Thymus (tissue), 11 donors: ENCODE data around the gene CCDC200. TPM values are rescaled to one million over a fixed set of nuclear protein-coding genes. Genes with fewer than 3 reads are reported as not detected.
"Not testable (repeated sequence)": the region's sequence is repeated elsewhere in the genome, so short reads cannot be mapped to it uniquely, and the experiment has no call there.

Experiments used
- DNase-seq, 9 donors: peaks; one replicate each; pipeline ENCODE4 v3.0.0-alpha.2; 2013; ENCODE audit warnings: low spot score in 9 of 9, low read depth in 6 of 9, missing footprints in 1 of 9
- H3K27ac ChIP-seq, 2 donors: one replicate each; pipeline ENCODE4 v1.5.1; 2013; ENCODE audit warnings: control low read depth in 1 of 2, low read depth in 1 of 2, low read length in 1 of 2, mild to moderate bottlenecking in 1 of 2, moderate library complexity in 1 of 2
- H3K27me3 ChIP-seq, 2 donors: one replicate each; pipeline ENCODE4 v1.5.1; 2013; ENCODE audit warnings: low read length in 1 of 2; ENCODE audit not compliant: control insufficient read depth in 2 of 2, insufficient read depth in 1 of 2
- H3K36me3 ChIP-seq, 2 donors: one replicate each; pipeline ENCODE4 v1.5.1; 2013; ENCODE audit warnings: low read length in 1 of 2, mild to moderate bottlenecking in 1 of 2, moderate library complexity in 1 of 2; ENCODE audit not compliant: control insufficient read depth in 2 of 2, insufficient read depth in 2 of 2
- H3K4me1 ChIP-seq, 2 donors: one replicate each; pipeline ENCODE4 v1.5.1; 2013; ENCODE audit warnings: low read length in 2 of 2; ENCODE audit not compliant: control insufficient read depth in 2 of 2, insufficient read depth in 2 of 2
- H3K4me3 ChIP-seq, 2 donors: one replicate each; pipeline ENCODE4 v1.5.1; 2013; ENCODE audit warnings: low read length in 2 of 2, control low read depth in 1 of 2, mild to moderate bottlenecking in 1 of 2
- H3K9me3 ChIP-seq, 2 donors: one replicate each; pipeline ENCODE4 v1.5.1; 2013; ENCODE audit warnings: low read length in 1 of 2, mild to moderate bottlenecking in 1 of 2; ENCODE audit not compliant: control insufficient read depth in 2 of 2, insufficient read depth in 1 of 2
- WGBS: extraction: QIAGEN DNeasy Blood & Tissue Kit; methylation state at CpG from one replicate; pipeline ENCODE4 v1.1.7; 2013; 5-methylcytosine and 5-hydroxymethylcytosine counted together
- polyA plus RNA-seq: library from polyadenylated mRNA; stranded (reverse); fragments of 200-250 nt; gene quantifications from one replicate; pipeline ENCODE4 v1.2.3, GENCODE V29; 2013
- total RNA-seq: library from RNA; stranded (reverse); fragments of 120-200 nt; gene quantifications from one replicate; pipeline ENCODE4 v1.2.4, GENCODE V29; 2013
- donor health status: healthy.

CCDC200 gene
- total and polyA plus RNA-seq, 2 donors = 0.39 TPM; not detected in 1

DNA sequence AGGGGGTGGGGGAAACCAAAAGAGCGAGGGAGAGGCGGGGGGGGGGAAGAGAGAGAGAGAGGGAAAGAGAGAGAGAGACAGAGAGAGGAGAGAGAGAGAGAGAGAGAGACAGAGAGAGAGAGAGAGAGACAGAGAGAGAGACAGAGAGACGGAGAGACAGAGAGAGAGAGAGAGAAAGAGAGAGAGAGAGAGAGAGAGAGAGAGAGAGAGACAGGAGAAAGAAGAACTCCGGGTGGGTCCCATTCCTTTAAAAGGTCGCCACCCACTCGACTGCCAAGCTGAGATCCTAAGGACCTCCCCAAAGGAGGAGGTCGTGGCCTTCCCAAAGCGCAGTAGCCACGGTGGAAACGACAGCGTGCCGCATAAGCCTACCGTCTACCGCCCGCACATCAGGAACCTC lies 4.8 kb upstream of the CCDC200 start:
- 0% methylated on average over 2 of the region's 15 CpGs for WGBS
- H3K4me1 ChIP-seq, H3K4me3 ChIP-seq, H3K36me3 ChIP-seq, H3K9me3 ChIP-seq, DNase-seq, H3K27me3 ChIP-seq, H3K27ac ChIP-seq: not testable (repeated sequence)

DNA sequence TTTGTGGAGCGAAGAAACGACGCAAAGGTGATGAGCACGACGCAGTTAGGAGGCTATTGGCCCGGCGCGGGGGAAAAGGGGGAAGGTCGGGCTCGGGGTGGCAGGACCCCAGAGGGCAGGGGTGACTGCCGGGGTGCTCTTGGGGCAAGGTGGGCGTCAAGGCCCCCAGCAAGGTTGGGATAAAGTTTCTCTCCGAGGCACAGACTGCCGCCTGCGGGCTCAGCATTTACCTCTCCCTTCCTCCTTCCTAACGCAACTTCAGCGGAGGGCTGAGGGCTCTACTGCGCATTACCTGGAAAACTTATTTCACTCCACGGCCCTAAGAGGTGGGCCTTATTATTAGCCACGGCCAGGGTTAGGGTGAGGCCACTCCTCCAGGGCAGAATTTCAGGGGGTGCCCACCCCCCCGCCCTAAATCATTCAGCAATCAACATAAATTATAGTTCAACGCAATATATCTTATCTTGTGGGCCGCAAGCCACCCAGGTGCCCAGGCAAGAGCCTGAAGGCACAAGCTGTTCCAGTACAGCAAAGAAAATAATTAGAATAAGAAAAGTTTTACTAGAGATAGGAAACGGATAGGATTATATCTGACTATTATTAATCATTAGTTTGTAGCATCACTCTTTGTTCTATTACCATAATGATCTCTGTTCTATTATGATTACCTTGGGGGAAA lies 3.7 kb upstream of the CCDC200 start:
- not testable (repeated sequence) for H3K36me3 ChIP-seq, H3K27ac ChIP-seq, H3K4me3 ChIP-seq, H3K27me3 ChIP-seq, DNase-seq, H3K9me3 ChIP-seq, H3K4me1 ChIP-seq
- 84% methylated on average over 16 of the region's 24 CpGs for WGBS

DNA sequence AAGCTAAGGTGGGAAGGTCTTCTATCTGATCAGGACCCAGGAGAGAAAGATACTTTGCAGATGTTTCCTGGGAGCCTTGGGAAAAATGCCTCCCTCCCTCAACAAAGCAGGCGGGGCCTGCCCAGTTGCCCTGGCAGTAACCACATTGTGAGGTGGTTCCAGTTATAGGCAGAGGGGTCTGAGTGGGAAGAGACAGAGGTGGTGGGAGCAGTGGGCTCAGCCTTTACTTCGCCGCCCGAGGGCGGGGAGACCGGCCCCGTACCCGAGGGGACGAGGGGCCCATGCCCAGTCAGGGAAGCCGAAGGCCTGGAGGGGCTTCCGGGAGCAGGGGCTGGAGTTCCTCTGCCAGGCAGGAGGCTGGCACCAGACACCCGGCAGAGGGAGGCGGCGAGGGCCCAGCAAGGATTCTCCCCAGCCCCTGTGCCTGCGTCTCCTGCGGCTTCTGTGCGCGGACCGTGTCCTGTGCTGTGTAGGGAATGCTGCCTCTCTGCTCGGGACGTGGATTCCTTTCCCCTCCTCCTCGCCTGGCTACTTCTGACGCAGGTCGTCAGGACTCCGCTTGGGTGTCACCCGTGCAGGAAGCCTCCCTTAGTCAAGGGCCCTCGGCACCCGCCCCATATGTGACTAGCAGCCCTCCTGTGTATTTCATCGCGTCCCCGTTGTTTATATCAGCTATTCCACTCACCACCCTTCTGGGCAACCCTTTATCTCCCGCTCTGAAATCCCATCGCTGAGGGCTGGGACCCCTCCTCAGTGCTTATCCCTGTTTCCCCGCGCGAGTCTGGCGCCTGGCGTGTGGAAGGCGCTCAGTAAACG lies 3.0 kb upstream of the CCDC200 start:
- WGBS = 92% methylated on average over 19 of the region's 40 CpGs
- H3K36me3 ChIP-seq, H3K9me3 ChIP-seq, H3K4me1 ChIP-seq, H3K4me3 ChIP-seq, DNase-seq, H3K27ac ChIP-seq, H3K27me3 ChIP-seq: not testable (repeated sequence)

DNA sequence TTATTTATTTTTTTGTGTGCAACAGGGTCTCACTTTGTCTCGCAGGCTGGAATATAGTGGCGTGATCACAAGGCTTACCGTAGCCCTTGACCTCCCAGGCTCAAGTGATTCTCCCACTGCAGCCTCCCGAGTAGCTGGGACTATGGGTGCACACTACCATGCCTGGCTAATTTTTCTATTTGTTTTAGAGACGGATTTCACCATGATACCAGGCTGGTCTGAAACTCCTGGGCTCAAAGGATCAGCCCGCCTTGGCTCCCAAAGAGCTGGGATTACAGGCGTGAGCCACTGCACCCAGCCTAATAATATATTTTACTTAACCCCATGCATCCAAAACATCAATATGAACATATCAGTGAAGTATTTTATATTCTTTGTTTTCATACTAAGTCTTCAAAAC lies 2.0 kb downstream of the CCDC200 start:
- Histone ChIP-seq H3K4me3 (no peak overlapping the region), H3K36me3 (peaks cover 0 to 13% of the 10 kb centered on the region in 2 donors), H3K27ac (no peak overlapping the region), H3K27me3 (no peaks in the 10 kb centered on the region), H3K9me3 (no peaks in the 10 kb centered on the region), H3K4me1 (peaks cover 0 to 5% of the 10 kb centered on the region in 2 donors)
- WGBS = 98% methylated on average over 7 of the region's 7 CpGs
- DNase-seq = no peak

DNA sequence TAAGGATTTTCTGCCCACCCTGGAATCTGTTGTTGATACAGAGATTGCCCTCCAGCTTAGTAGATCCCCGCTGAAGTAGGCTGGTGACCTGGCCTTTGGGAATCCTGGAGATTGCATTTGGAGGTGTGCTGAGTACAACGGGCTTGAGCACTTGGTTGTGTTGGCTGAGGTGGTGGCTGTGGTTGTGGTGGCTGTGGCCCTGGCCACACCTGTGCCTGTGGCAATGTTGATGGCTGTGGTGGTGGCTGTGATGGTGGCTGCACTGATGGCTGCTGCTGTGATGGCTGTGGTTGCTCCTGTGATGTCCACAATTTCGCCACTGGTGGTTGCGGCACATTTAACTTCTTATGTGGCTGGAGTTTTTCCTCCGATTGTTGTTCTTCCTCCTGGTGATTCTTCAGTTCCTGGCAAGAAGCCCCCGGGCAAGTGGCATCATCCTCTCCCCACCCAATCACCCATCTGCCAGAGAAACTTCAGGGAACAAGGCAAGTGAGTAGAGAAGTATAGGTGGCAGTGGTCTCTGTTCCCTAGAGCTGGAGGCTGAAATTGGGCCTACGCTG lies 4.2 kb downstream of the CCDC200 start:
- no peak overlapping the region for H3K4me3 ChIP-seq
- DNase-seq = no peak
- no peak overlapping the region for H3K27ac ChIP-seq
- no peaks in the 10 kb centered on the region for H3K27me3 ChIP-seq
- H3K9me3 ChIP-seq = no peaks in the 10 kb centered on the region
- H3K36me3 ChIP-seq = peaks cover 0 to 21% of the 10 kb centered on the region in 2 donors
- peaks cover 0 to 5% of the 10 kb centered on the region in 2 donors for H3K4me1 ChIP-seq
- WGBS = 95% methylated on average over 7 of the region's 7 CpGs

- H3K27ac ChIP-seq = no peak overlapping the region
- no peaks in the 10 kb centered on the region for H3K9me3 ChIP-seq
- WGBS = 95% methylated on average over 9 of the region's 9 CpGs
- peaks cover 10 to 18% of the 10 kb centered on the region in 2 donors for H3K4me1 ChIP-seq
- H3K36me3 ChIP-seq = peaks cover 8 to 27% of the 10 kb centered on the region in 2 donors
- no peak overlapping the region for H3K4me3 ChIP-seq
- H3K27me3 ChIP-seq = no peaks in the 10 kb centered on the region
- no peak for DNase-seq
These were observed 7.8 kb downstream of the CCDC200 start for GRCh38 chr17:43220511-43221125.

DNA sequence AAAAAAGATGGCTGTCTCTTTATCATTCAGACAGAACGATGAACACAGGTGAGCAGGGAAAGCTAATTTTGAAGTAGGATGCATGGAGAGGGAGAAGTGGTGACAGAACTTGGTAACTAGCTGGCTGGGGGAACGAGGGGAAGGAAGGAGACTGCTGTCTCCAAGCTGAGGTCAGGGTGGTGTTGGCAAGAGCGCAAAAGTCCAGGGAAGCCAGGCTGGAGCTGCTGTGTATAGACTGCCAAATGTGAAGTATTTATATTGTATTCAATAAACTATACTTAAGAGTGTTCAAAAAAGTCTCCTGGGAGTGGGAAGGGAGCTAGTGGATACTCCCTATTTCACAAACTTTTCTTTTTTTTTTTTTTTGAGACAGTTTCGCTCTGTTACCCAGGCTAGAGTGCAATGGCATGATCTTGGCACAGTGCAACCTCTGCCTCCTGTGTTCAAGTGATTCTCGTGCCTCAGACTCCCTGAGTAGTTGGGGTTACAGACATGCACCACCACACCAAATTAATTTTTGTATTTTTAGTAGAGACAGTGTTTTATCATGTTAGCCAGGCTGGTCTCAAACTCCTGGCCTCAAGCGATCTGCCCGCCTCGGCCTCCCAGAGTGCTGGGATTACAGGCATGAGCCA lies 8.6 kb downstream of the CCDC200 start:
- peaks cover 10 to 30% of the 10 kb centered on the region in 2 donors for H3K36me3 ChIP-seq
- H3K27ac ChIP-seq = no peak overlapping the region
- no peak for DNase-seq
- no peaks in the 10 kb centered on the region for H3K27me3 ChIP-seq
- H3K4me3 ChIP-seq = no peak overlapping the region
- 89% methylated on average over 8 of the region's 8 CpGs for WGBS
- peaks cover 10 to 18% of the 10 kb centered on the region in 2 donors for H3K4me1 ChIP-seq
- H3K9me3 ChIP-seq = no peaks in the 10 kb centered on the region

GRCh38 chr17:43219001-43219400 lies 9.4 kb downstream of the CCDC200 start:
- Histone ChIP-seq H3K27ac (no peak overlapping the region), H3K4me3 (no peak overlapping the region), H3K9me3 (no peaks in the 10 kb centered on the region), H3K4me1 (peaks cover 10 to 14% of the 10 kb centered on the region in 2 donors), H3K27me3 (no peaks in the 10 kb centered on the region), H3K36me3 (peaks cover 10 to 22% of the 10 kb centered on the region in 2 donors)
- 96% methylated on average over 2 of the region's 2 CpGs for WGBS
- DNase-seq = no peak
